Daoy (cell line): Measurements from ENCODE around the gene CHMP2B. TPM values are rescaled to one million over a fixed set of nuclear protein-coding genes. Genes with fewer than 3 reads are reported as not detected.

ENCODE experiments used
- DNase-seq: peaks from one replicate; pipeline ENCODE4 v3.0.0-alpha.2; 2015; ENCODE audit warnings: low read depth
- total RNA-seq: library from RNA; depleted of rRNA; stranded (reverse); fragments of >200 nt; shearing (Covaris generic); gene quantifications from 2 replicates; pipeline ENCODE4 v1.2.3, GENCODE V29; 2014; rRNA removed

The CHMP2B gene
- 23.7 and 40.2 TPM in 2 replicates for total RNA-seq

- peak; percentile 91 for DNase-seq
These were observed at the start of gene CHMP2B for GRCh38 chr3:87227104-87227834. TSS of gene CHMP2B (plus strand) at chr3:87227309. CDS start at chr3:87227523, 214 bp downstream.

DNA sequence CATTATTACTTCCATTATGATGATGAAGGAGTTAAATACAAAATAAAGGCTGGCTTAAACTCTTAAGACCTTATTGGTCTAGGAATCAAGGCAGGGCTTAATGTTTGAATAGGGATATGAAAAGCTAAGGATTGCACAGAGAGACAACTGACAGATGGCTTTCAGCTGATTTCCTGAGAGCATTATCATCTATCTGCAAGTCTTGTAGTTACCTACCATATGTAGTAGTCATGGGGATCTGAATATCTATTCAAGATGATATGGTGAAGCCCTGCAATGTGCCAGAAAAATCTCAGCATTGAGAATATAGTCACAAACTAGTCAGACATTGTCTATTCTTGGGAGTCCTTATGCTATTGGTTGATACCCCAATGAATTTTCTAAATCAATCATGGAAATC, 47.5 kb upstream of the CHMP2B start:
- DNase-seq = no peak

GRCh38 chr3:87181551-87181950, 45.6 kb upstream of the CHMP2B start:
- DNase-seq = no peak

GRCh38 chr3:87182023-87182422, 45.1 kb upstream of the CHMP2B start:
- DNase-seq = no peak

DNA sequence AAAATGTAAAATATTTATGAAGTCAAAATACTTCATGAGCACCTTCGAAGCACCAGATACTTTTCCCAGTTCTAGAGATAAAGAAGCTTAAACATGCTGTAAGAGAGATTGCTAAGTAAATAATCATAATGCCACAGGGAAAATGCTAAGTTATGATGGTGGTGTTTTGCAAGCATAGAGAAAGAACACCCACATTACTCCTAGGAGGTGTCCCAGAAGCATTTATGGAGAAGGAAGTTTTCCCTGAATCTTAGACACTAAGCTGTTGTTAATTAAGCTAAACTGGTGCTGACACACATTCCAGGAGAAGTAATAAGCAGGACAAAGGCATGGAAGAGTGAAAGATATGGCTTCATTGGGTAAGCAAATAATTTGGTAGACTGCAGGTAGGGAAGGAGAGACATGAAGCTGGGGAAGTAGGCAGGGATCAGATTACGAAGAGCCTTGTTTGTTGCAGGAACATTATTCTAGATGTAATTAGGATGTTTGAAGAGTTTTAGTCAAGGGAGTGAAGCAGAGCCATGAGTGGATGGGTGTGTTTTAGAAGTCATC, 40.4 kb upstream of the CHMP2B start:
- no peak for DNase-seq

DNA sequence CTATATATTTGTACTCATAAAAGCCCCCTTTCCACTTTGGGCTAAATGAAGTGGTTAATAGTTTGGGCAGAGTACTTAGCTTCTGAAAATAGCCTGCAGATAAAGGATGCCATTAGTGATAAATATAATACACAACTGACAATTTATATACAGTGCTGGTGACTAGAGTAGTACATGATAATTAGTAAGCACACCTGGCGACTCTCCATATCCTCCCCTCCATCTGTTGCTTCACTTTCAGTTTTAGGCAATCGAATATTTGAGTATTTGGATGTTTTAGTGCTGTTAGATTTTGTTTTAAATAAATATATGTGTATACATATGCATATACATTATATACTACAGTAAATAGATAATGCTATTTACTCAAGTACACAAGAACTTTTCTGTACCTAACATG, 35.9 kb upstream of the CHMP2B start:
- no peak for DNase-seq

DNA sequence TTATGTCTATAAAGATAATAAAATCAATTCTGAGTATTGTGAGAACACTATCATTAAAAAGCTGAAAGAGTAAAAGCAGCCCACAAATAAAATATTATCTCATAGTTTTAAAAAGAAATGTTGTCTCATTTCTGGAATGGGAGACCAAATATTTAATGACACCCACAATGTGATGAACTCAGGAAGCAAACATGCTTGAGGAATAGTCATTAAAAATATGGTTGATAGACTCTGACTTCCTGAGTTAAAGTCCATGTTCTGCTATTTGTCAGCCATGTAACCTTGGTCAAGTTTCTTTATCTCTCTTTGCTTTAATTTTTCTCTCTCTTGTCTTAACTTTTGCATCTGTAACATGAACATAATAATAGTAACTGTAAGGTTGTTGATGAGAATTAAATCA, 35.5 kb upstream of the CHMP2B start:
- no peak for DNase-seq

- no peak for DNase-seq
These were observed 30.2 kb upstream of the CHMP2B start for GRCh38 chr3:87196879-87197278.

DNA sequence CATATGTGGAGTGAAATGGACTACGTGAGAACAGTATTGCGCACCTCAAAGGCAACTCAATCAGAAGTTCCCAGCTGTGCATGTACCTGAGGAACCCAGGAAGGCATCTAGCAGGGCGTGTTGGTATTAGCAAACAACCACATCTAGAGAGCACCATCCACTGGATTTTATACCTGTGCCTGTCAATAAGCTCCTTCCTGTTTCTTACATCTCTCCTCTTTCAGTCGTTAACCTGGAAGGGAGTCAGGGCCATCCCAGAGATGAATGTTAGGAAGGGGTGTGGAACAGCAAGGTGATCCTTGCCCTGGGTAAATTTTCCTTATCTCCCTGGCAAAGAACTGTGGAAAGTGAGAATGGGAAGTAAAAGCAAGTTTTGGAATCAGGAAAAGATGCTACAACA, 29.6 kb upstream of the CHMP2B start:
- DNase-seq = no peak

GRCh38 chr3:87198774-87199173, 28.3 kb upstream of the CHMP2B start:
- no peak for DNase-seq

DNA sequence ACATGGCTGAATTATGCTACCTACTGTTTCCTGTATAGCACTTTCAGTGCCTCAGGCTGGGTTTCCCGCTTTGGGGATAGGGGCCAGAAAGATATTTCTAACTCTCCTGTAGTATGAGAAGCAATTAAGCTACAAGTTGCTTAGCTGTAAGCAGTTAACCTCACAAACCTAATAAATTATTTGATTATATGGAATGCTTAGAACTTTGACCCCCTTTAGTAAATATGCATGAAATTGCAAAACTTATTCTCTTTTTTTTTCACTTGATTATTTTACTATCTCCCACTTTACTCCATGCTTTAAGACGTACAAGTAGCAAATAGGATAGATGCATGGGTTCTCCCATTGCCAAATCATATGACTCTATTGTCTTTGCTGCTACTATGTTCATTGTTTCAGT, 27.5 kb upstream of the CHMP2B start:
- no peak for DNase-seq

- no peak for DNase-seq
These were observed 27.0 kb upstream of the CHMP2B start for GRCh38 chr3:87200060-87200647.

DNA sequence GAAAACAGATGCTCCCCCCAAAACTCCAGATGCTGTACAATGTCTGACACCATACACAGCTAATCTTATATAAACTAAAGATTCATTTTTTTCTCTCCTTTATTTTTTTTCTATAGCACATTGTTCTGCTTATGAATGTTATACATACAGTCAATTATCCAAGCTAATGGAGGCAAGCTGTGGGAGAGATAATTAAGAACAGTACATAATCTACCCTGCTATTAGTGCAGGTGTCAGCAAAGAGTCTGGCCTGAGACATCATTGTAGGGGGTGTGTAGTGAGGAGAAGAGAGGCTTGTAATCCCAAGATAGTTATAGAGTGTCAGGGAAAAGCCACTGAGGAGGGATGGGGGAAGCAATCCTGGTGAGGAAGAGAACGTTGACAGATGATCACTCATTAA, 25.4 kb upstream of the CHMP2B start:
- DNase-seq = no peak

GRCh38 chr3:87203809-87204208, 23.3 kb upstream of the CHMP2B start:
- no peak for DNase-seq

DNA sequence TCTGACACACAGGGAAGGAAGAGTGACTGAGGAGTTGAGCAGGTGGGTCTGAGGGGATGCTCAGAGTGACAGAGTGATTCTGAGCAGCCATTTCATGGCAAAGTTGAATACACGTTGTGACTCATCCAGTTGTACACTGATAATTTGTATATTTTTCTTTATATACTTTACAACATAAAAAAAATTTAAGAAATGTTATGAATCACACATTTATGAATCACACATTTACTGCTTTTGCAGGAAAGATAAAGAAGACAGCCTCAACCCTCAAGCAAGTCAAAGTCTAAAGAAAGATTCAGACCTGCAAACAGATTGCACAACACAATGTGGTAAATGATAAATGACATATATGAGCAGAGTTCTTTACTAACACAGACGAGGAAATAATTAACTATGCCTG, 21.0 kb upstream of the CHMP2B start:
- peak; percentile 30 for DNase-seq

DNA sequence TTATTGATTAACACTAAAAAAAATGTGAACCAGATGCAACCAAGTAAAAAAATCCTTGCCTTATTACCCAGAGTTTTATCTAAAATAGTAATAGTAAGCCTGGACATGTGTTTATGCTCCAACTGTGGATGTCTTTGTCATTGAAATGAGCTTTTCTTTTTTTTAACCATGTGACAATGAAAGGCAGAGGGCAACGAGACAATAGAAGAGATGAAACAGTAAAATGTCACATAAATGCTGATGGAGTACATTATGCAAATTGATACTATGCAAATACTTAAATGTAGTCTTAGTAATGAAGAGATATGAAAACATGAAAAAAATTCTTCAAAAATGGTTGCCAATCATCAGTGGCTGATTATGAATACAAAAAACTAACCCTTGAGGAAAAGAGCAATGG, 20.5 kb upstream of the CHMP2B start:
- no peak for DNase-seq

DNA sequence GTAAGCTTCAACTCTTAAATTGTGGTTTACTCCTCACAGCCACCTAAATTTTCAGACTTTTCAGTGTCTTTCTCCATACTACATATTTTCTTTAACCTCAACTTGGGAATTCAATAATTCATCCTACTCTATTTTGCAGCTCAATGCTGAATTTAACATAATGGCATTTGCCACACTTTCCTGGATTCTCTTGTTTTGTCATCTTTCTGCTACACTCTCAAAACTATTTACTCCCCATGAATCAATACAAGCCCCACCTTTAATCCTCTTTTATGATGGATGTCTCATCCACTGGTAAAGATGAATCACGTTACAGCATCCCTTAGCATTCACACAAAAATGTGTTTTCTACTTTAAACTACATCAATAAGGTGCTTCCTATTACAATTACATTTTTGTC, 19.6 kb upstream of the CHMP2B start:
- no peak for DNase-seq

- no peak for DNase-seq
These were observed 18.0 kb upstream of the CHMP2B start for GRCh38 chr3:87209111-87209510.

- no peak for DNase-seq
These were observed 8.5 kb upstream of the CHMP2B start for GRCh38 chr3:87218560-87218959.

GRCh38 chr3:87219611-87220010, 7.5 kb upstream of the CHMP2B start:
- DNase-seq = no peak

DNA sequence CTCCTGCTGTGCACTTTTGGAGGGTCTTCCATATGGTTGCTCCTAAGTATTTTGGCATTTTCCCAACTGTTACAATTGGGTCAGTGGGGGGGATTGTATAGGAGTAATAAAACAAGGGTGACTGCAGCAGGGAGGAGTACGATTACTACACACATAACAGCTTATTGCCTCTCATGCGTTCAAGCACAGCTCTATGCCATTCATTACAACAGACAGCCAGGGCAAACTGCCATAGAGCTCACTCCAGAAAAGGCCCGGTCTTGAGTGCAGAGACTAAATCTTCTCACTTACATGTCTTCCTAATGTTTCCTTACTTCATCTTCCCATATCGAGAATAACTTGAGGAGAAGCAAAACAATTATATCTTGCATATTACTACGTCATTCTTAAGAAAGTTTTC, 1.4 kb upstream of the CHMP2B start:
- DNase-seq = no peak

DNA sequence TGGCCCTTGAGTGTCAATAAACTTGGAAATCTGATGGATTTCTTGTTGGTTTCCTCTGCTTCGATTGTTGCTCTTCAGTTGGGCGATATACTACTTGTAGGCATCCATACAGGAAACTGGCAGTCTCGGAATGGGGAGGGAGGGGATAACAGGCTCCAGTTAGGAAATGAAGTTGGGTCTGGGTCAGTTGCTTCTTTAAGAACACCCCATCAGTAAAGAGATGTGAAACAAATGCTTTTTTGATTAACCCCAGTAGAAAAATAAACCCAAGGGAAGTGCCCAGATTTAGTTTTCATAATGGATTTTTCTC, 681 bp downstream of the CHMP2B start:
- DNase-seq = no peak

DNA sequence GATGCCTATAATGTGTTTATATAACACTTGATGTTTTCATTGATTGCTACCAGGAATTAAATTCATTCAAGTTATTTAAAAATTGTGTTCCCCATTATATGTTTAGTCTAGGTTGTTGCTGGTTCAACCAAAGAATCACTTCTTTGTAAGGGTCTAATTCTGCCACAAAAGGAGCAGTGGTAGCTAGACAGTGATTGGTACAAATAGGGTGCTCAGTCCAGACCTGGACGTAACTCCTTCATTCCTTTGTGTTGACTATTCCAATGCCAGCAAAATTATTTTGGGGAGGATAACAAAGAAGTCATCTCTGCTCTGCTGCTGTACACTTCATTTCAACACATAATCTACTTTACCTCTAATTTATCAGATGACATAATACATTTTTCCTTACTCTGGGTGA, 1.2 kb downstream of the CHMP2B start:
- no peak for DNase-seq

GRCh38 chr3:87229113-87229512, 2.0 kb downstream of the CHMP2B start:
- DNase-seq = no peak
